Neural cell (in vitro differentiated cells): Measurements from ENCODE around the gene TMEM236. TPM values are rescaled to one million over a fixed set of nuclear protein-coding genes. Genes with fewer than 3 reads are reported as not detected.

Experiments used
- H2AFZ ChIP-seq: fragments of 200-600, 300-800 bp; sonication (generic), shearing (Covaris generic); 2 replicates; pipeline ENCODE4 v1.6.0; 2014; ENCODE audit warnings: low read depth, mild to moderate bottlenecking, antibody characterized with exemption, low read length, moderate library complexity
- H3F3A ChIP-seq: fragments of 200-600 bp; shearing (Covaris generic); 2 replicates; pipeline ENCODE4 v1.6.1; 2016; ENCODE audit warnings: mild to moderate bottlenecking, moderate library complexity, mixed read lengths, antibody characterized with exemption, low read length; ENCODE audit not compliant: insufficient read depth, poor library complexity, severe bottlenecking
- H3K27ac ChIP-seq: fragments of 200-600, 300-800 bp; sonication (generic), shearing (Covaris generic); 2 replicates; pipeline ENCODE4 v1.5.1; 2014; ENCODE audit warnings: mild to moderate bottlenecking, low read length, moderate library complexity
- H3K27me3 ChIP-seq: fragments of 300-800, 200-600 bp; sonication (generic), shearing (Covaris generic); 2 replicates; pipeline ENCODE4 v1.6.0; 2014; ENCODE audit warnings: mild to moderate bottlenecking, low read depth, low read length, moderate library complexity; ENCODE audit not compliant: insufficient read depth
- H3K36me3 ChIP-seq: fragments of 300-800, 200-600 bp; sonication (generic), shearing (Covaris generic); 2 replicates; pipeline ENCODE4 v1.5.1; 2014; ENCODE audit warnings: mild to moderate bottlenecking, antibody characterized with exemption, low read length, moderate library complexity; ENCODE audit not compliant: insufficient read depth
- H3K4me2 ChIP-seq: fragments of 300-800, 200-600 bp; sonication (generic), shearing (Covaris generic); 2 replicates; pipeline ENCODE4 v1.6.0; 2014; ENCODE audit warnings: mild to moderate bottlenecking, low read length
- H3K4me3 ChIP-seq: fragments of 300-800, 200-600 bp; sonication (generic), shearing (Covaris generic); 2 replicates; pipeline ENCODE4 v1.5.1; 2014; ENCODE audit warnings: mild to moderate bottlenecking, low read length, moderate library complexity
- H3K79me2 ChIP-seq: fragments of 200-600 bp; shearing (Covaris generic); replicated peaks from 2 replicates; pipeline ENCODE4 v1.6.0; 2014; ENCODE audit warnings: mild to moderate bottlenecking, low read length, moderate library complexity; ENCODE audit not compliant: insufficient read depth
- H3K9ac ChIP-seq: fragments of 300-800, 200-600 bp; sonication (generic), shearing (Covaris generic); 2 replicates; pipeline ENCODE4 v1.6.1; 2016; ENCODE audit warnings: mild to moderate bottlenecking, low read length, mixed read lengths
- H3K9me2 ChIP-seq: fragments of 200-600 bp; shearing (Covaris generic); 2 replicates; pipeline ENCODE4 v1.6.1; 2016; ENCODE audit warnings: mild to moderate bottlenecking, low read length, mixed read lengths; ENCODE audit not compliant: insufficient read depth
- H3K9me3 ChIP-seq: fragments of 200-600, 300-800 bp; sonication (generic), shearing (Covaris generic); 2 replicates; pipeline ENCODE4 v1.6.1; 2016; ENCODE audit warnings: mild to moderate bottlenecking, mixed run types, low read length, moderate library complexity, mixed read lengths
- H4K20me1 ChIP-seq: fragments of 200-600 bp; shearing (Covaris generic); 2 replicates; pipeline ENCODE4 v1.6.1; 2016; ENCODE audit warnings: mild to moderate bottlenecking, mixed run types; ENCODE audit not compliant: insufficient read depth
- EP300 ChIP-seq: fragments of 450-650 bp; conservative IDR thresholded peaks from 2 replicates; pipeline ENCODE4 v1.6.1; 2014; ENCODE audit warnings: antibody characterized with exemption, mild to moderate bottlenecking, moderate library complexity; ENCODE audit not compliant: poor library complexity, severe bottlenecking
- EZH2 ChIP-seq: fragments of 200-600, 300-800 bp; shearing (Covaris generic), sonication (generic); IDR thresholded peaks from 2 replicates; pipeline ENCODE4 v1.6.1; 2014; ENCODE audit warnings: antibody characterized with exemption, low read length, borderline replicate concordance, mild to moderate bottlenecking; ENCODE audit not compliant: insufficient read depth, poor library complexity, severe bottlenecking
- MXI1 ChIP-seq: fragments of 450-650 bp; conservative IDR thresholded peaks from 2 replicates; pipeline ENCODE4 v1.6.1; 2014; ENCODE audit warnings: antibody characterized with exemption, mild to moderate bottlenecking; ENCODE audit not compliant: poor library complexity, severe bottlenecking
- POLR2AphosphoS5 ChIP-seq: IDR thresholded peaks from 2 replicates; pipeline ENCODE4 v1.6.1; 2012
- RAD21 ChIP-seq: fragments of 450-650 bp; conservative IDR thresholded peaks from 2 replicates; pipeline ENCODE4 v1.6.1; 2014; ENCODE audit warnings: antibody characterized with exemption, mild to moderate bottlenecking, moderate library complexity
- REST ChIP-seq: IDR thresholded peaks from 2 replicates; pipeline ENCODE4 v1.6.1; 2012; ENCODE audit warnings: borderline replicate concordance
- SMC3 ChIP-seq: fragments of 450-650 bp; conservative IDR thresholded peaks from 2 replicates; pipeline ENCODE4 v1.6.1; 2014; ENCODE audit warnings: antibody characterized with exemption, mild to moderate bottlenecking, moderate library complexity; ENCODE audit not compliant: poor library complexity
- TAF1 ChIP-seq: IDR thresholded peaks from 2 replicates; pipeline ENCODE4 v1.6.1; 2012; ENCODE audit warnings: low read depth
- polyA plus RNA-seq: library from polyadenylated mRNA; depleted of rRNA; stranded (reverse); fragments of >200 nt; gene quantifications from 2 replicates; pipeline ENCODE4 v1.2.3, GENCODE V29; 2014
- TF ChIP-seq, protein P1 (sequence below): fragments of 450-650 bp; IDR thresholded peaks from 2 replicates; pipeline ENCODE4 v1.5.1; 2014; ENCODE audit warnings: antibody characterized with exemption, mild to moderate bottlenecking, moderate library complexity; ENCODE audit not compliant: poor library complexity, severe bottlenecking

Gene TMEM236
- polyA plus RNA-seq, 1 donor from 2014 or later = 0.10 TPM

DNA sequence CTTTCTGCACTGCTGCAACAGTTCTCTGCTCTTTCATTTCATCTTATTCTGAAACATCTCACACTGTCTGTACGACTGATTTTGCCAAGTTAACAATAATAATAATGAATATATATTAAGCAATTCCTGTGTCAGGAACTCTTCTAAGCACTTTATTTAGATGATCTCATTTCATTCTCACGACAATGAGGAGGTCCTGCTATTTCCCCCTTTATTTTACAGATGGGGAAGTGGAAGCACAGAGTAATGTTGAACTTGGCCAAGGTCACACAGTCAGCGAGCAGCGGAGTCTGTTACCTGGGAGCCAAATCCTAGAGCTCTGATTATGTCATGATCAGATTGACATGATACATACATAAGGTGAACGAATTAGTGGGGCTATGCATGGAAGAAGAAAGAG lies 63.0 kb downstream of the TMEM236 start:
- Histone ChIP-seq H3F3A (no peaks in the 10 kb centered on the region), H3K4me3 (no peak overlapping the region), H3K27ac (no peak overlapping the region), H3K9ac (no peak overlapping the region), H3K27me3 (no peaks in the 10 kb centered on the region), H2AFZ (no peak overlapping the region), H3K9me2 (no peaks in the 10 kb centered on the region), H3K9me3 (no peaks in the 10 kb centered on the region), H3K36me3 (no peaks in the 10 kb centered on the region), H4K20me1 (no peaks in the 10 kb centered on the region), H3K79me2 (no peaks in the 10 kb centered on the region), H3K4me2 (no peak overlapping the region)
- TF ChIP-seq SMC3 = no peak
- TF ChIP-seq EZH2 = no peak
- no peak for TF ChIP-seq POLR2AphosphoS5
- TF ChIP-seq MXI1 = no peak
- TF ChIP-seq REST = no peak
- TF ChIP-seq EP300 = no peak
- TF ChIP-seq TAF1 = no peak
- no peak for TF ChIP-seq RAD21
- TF ChIP-seq, protein P1, sequence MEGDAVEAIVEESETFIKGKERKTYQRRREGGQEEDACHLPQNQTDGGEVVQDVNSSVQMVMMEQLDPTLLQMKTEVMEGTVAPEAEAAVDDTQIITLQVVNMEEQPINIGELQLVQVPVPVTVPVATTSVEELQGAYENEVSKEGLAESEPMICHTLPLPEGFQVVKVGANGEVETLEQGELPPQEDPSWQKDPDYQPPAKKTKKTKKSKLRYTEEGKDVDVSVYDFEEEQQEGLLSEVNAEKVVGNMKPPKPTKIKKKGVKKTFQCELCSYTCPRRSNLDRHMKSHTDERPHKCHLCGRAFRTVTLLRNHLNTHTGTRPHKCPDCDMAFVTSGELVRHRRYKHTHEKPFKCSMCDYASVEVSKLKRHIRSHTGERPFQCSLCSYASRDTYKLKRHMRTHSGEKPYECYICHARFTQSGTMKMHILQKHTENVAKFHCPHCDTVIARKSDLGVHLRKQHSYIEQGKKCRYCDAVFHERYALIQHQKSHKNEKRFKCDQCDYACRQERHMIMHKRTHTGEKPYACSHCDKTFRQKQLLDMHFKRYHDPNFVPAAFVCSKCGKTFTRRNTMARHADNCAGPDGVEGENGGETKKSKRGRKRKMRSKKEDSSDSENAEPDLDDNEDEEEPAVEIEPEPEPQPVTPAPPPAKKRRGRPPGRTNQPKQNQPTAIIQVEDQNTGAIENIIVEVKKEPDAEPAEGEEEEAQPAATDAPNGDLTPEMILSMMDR = no peak

- H3K9me3 ChIP-seq = no peaks in the 10 kb centered on the region
- no peaks in the 10 kb centered on the region for H3K36me3 ChIP-seq
- no peak overlapping the region for H3K4me3 ChIP-seq
- no peaks in the 10 kb centered on the region for H3K79me2 ChIP-seq
- no peaks in the 10 kb centered on the region for H4K20me1 ChIP-seq
- H3K4me2 ChIP-seq = no peak overlapping the region
- no peak overlapping the region for H3K9ac ChIP-seq
- no peaks in the 10 kb centered on the region for H3K9me2 ChIP-seq
- no peak overlapping the region for H2AFZ ChIP-seq
- H3F3A ChIP-seq = no peaks in the 10 kb centered on the region
- no peaks in the 10 kb centered on the region for H3K27me3 ChIP-seq
- TF ChIP-seq, protein P1 = no peak
- TF ChIP-seq MXI1 = no peak
- H3K27ac ChIP-seq = no peak overlapping the region
Observed at GRCh38 chr10:17816199-17816598, 64.2 kb downstream of the TMEM236 start.
